Left ventricle myocardium inferior (tissue), 1 donor: ENCODE data around the gene APOBR. TPM values are rescaled to one million over a fixed set of nuclear protein-coding genes. Genes with fewer than 3 reads are reported as not detected.
"Not testable (repeated sequence)": the region's sequence is repeated elsewhere in the genome, so short reads cannot be mapped to it uniquely, and the experiment has no call there.

Source experiments
- DNase-seq: peaks from one replicate; pipeline ENCODE4 v3.0.0-alpha.2; 2020
- H3K27ac ChIP-seq: fragments of 200-600 bp; replicated peaks from 2 replicates; pipeline ENCODE4 v1.8.0; 2021
- H3K27me3 ChIP-seq: fragments of 200-600 bp; 2 replicates; pipeline ENCODE4 v1.8.0; 2021; ENCODE audit warnings: low read depth
- H3K36me3 ChIP-seq: fragments of 200-600 bp; 2 replicates; pipeline ENCODE4 v1.8.0; 2021
- H3K4me1 ChIP-seq: fragments of 200-600 bp; 2 replicates; pipeline ENCODE4 v1.8.0; 2021
- H3K4me3 ChIP-seq: fragments of 200-600 bp; 2 replicates; pipeline ENCODE4 v1.8.0; 2021; ENCODE audit warnings: mild to moderate bottlenecking, moderate library complexity
- H3K9me3 ChIP-seq: fragments of 200-600 bp; replicated peaks from 2 replicates; pipeline ENCODE4 v1.8.0; 2021
- CTCF ChIP-seq: fragments of 200-600 bp; IDR thresholded peaks from 2 replicates; pipeline ENCODE4 v1.8.0; 2021; ENCODE audit warnings: antibody characterized with exemption, mild to moderate bottlenecking, borderline replicate concordance
- intact Hi-C: fragments of 100-400 bp; cut with micrococcal nuclease; formaldehyde crosslinking; loops from one replicate; pipeline ENCODE4 v1.11.0; 2022
- long read RNA-seq: library from polyadenylated mRNA; unstranded; transcript quantifications from one replicate; pipeline ENCODE4 v2.0.0, GENCODE V29; 2021
- total RNA-seq: library from RNA; stranded (reverse); fragmentation: NEBNext Ultra II Directional; extraction: Animal tissue kit (Norgen Biotek cat#: 25700); gene quantifications from one replicate; pipeline ENCODE4 v1.2.1, GENCODE V29; 2021
- donor health status: DM: no; HTN: yes; CAD: no; lungs with severe emphysema.

Gene APOBR
- total RNA-seq = 0.38 TPM
- long read RNA-seq = 0 reads

GRCh38 chr16:28494121-28494851 lies at the start of gene APOBR:
APOBR (plus strand) TSS chr16:28494643; CDS start chr16:28494682, 39 bp downstream.
- peaks cover 8% of the 10 kb centered on the region for H3K36me3 ChIP-seq
- intact Hi-C loops = loop anchor here (10.0 kb wide), 1 partner anchor 61 kb away; the partner anchor contains the start of gene SGF29
- H3K4me3 ChIP-seq = peak within 1 kb of the TSS; percentile 44
- peak within 1 kb of the TSS; percentile 52 for H3K27ac ChIP-seq
- DNase-seq = peak; percentile 30
- peaks cover 13% of the 10 kb centered on the region for H3K4me1 ChIP-seq
- H3K27me3 ChIP-seq = peaks cover 18% of the 10 kb centered on the region
- TF ChIP-seq CTCF = no peak
- no peaks in the 10 kb centered on the region for H3K9me3 ChIP-seq

- H3K4me1 ChIP-seq, DNase-seq, H3K9me3 ChIP-seq, H3K27me3 ChIP-seq, H3K27ac ChIP-seq, H3K36me3 ChIP-seq, intact Hi-C loops, H3K4me3 ChIP-seq: not testable (repeated sequence)
These were observed 48.1 kb upstream of the APOBR start for GRCh38 chr16:28446388-28446787.

GRCh38 chr16:28447081-28447480 lies 47.4 kb upstream of the APOBR start:
- intact Hi-C loops, H3K4me3 ChIP-seq, DNase-seq: not testable (repeated sequence)

GRCh38 chr16:28473714-28474265 lies 20.7 kb upstream of the APOBR start:
- TF ChIP-seq CTCF = no peak
- no peaks in the 10 kb centered on the region for H3K9me3 ChIP-seq
- H3K4me3 ChIP-seq = no peak overlapping the region
- intact Hi-C loops = no loop called here
- no peaks in the 10 kb centered on the region for H3K27me3 ChIP-seq
- no peaks in the 10 kb centered on the region for H3K4me1 ChIP-seq
- no peak for DNase-seq
- peaks cover 53% of the 10 kb centered on the region for H3K36me3 ChIP-seq
- H3K27ac ChIP-seq = no peak overlapping the region

More at GRCh38 chr16:28447081-28447480, 47.4 kb upstream of the APOBR start:
- not testable (repeated sequence) for H3K4me1 ChIP-seq, H3K9me3 ChIP-seq, H3K27ac ChIP-seq, H3K36me3 ChIP-seq, H3K27me3 ChIP-seq

- Histone ChIP-seq H3K4me1 (no peaks in the 10 kb centered on the region), H3K27me3 (no peaks in the 10 kb centered on the region), H3K4me3 (no peak overlapping the region), H3K9me3 (no peaks in the 10 kb centered on the region), H3K27ac (no peak overlapping the region), H3K36me3 (peaks cover 67% of the 10 kb centered on the region)
- TF ChIP-seq CTCF = no peak
- intact Hi-C loops = no loop called here
- no peak for DNase-seq
These were observed 19.2 kb upstream of the APOBR start for GRCh38 chr16:28475221-28475620.

- Histone ChIP-seq H3K27me3 (no peaks in the 10 kb centered on the region), H3K4me3 (no peak overlapping the region), H3K36me3 (peaks cover 86% of the 10 kb centered on the region), H3K27ac (no peak overlapping the region), H3K9me3 (no peaks in the 10 kb centered on the region), H3K4me1 (no peaks in the 10 kb centered on the region)
- no peak for TF ChIP-seq CTCF
- intact Hi-C loops = no loop called here
- no peak for DNase-seq
These were observed 17.0 kb upstream of the APOBR start for GRCh38 chr16:28477311-28477920.
